GDM1 (cell line): Measurements from ENCODE around the gene ECEL1.
"Not testable (repeated sequence)": the region's sequence is repeated elsewhere in the genome, so short reads cannot be mapped to it uniquely, and the experiment has no call there.

Source experiments
- DNase-seq: peaks from one replicate; lab custom pipeline; 2025; lab: John Stamatoyannopoulos, UW

ECEL1 gene

GRCh38 chr2:232441922-232442321, 45.7 kb downstream of the ECEL1 start:
- not testable (repeated sequence) for DNase-seq

GRCh38 chr2:232441147-232441651, 46.4 kb downstream of the ECEL1 start:
- DNase-seq: no peak

- peak; percentile 69 for DNase-seq
Observed at GRCh38 chr2:232440220-232441018, 47.2 kb downstream of the ECEL1 start.

GRCh38 chr2:232439758-232440135, 47.9 kb downstream of the ECEL1 start:
- DNase-seq: no peak

GRCh38 chr2:232438951-232439757, 48.5 kb downstream of the ECEL1 start:
- no peak for DNase-seq

GRCh38 chr2:232438091-232438490, 49.5 kb downstream of the ECEL1 start:
- no peak for DNase-seq

GRCh38 chr2:232437195-232437571, 50.5 kb downstream of the ECEL1 start:
- no peak for DNase-seq

- DNase-seq: no peak
Observed at GRCh38 chr2:232436381-232437194, 51.0 kb downstream of the ECEL1 start.

- no peak for DNase-seq
Observed at GRCh38 chr2:232435805-232436204, 51.8 kb downstream of the ECEL1 start.

- no peak for DNase-seq
Observed at GRCh38 chr2:232435375-232435648, 52.3 kb downstream of the ECEL1 start.

GRCh38 chr2:232434563-232435374, 52.9 kb downstream of the ECEL1 start:
- no peak for DNase-seq

- DNase-seq: no peak
Observed at GRCh38 chr2:232434091-232434490, 53.5 kb downstream of the ECEL1 start.

GRCh38 chr2:232433622-232434021, 54.0 kb downstream of the ECEL1 start:
- not testable (repeated sequence) for DNase-seq

GRCh38 chr2:232432598-232433184, 54.9 kb downstream of the ECEL1 start:
- no peak for DNase-seq

GRCh38 chr2:232431705-232432590, 55.7 kb downstream of the ECEL1 start:
- DNase-seq: no peak
